SJSA1 (cell line): ENCODE measurements around the gene HOXB4. TPM values are rescaled to one million over a fixed set of nuclear protein-coding genes. Genes with fewer than 3 reads are reported as not detected.
A peak's percentile ranks its signal among the peaks of the same experiment; 100 is the strongest.

Experiments
- DNase-seq, 2 experiments: peaks; one replicate each; pipeline ENCODE4 v3.0.0-alpha.2; 2015 to 2020; ENCODE audit warnings: low spot score in 2 of 2, low read depth in 1 of 2
- H3K27ac ChIP-seq: fragments of 250-450 bp; sonication (Bioruptor Pico); 2 replicates; pipeline ENCODE4 v1.5.1; 2020; ENCODE audit warnings: mild to moderate bottlenecking, moderate library complexity
- H3K27me3 ChIP-seq: fragments of 250-450 bp; sonication (Bioruptor Pico); replicated peaks from 2 replicates; pipeline ENCODE4 v1.5.1; 2020; ENCODE audit warnings: mild to moderate bottlenecking, moderate library complexity
- H3K36me3 ChIP-seq: fragments of 250-450 bp; sonication (Bioruptor Pico); 2 replicates; pipeline ENCODE4 v1.5.1; 2020; ENCODE audit warnings: mild to moderate bottlenecking
- H3K4me1 ChIP-seq: fragments of 250-450 bp; sonication (Bioruptor Pico); replicated peaks from 2 replicates; pipeline ENCODE4 v1.6.1; 2021; ENCODE audit warnings: mild to moderate bottlenecking
- H3K4me3 ChIP-seq: fragments of 250-450 bp; sonication (Bioruptor Pico); 2 replicates; pipeline ENCODE4 v1.5.1; 2020; ENCODE audit warnings: mild to moderate bottlenecking
- H3K9me3 ChIP-seq: fragments of 250-450 bp; sonication (Bioruptor Pico); replicated peaks from 2 replicates; pipeline ENCODE4 v1.5.1; 2020; ENCODE audit warnings: mild to moderate bottlenecking
- total RNA-seq: library from RNA; depleted of rRNA; stranded (reverse); fragments of >200 nt; shearing (Covaris generic); gene quantifications from 2 replicates; pipeline ENCODE4 v1.2.3, GENCODE V29; 2014

Gene HOXB4
- total RNA-seq, 1 experiment from 2014 or later: 3.2 TPM

- peaks cover 17% of the 10 kb centered on the region for H3K27me3 ChIP-seq
- peak within 1 kb of the TSS; percentile 52 for H3K4me3 ChIP-seq
- peak within 1 kb of the TSS; percentile 65 for H3K27ac ChIP-seq
- peaks cover 22% of the 10 kb centered on the region for H3K4me1 ChIP-seq
- H3K9me3 ChIP-seq: no peaks in the 10 kb centered on the region
- DNase-seq: peak; percentile 78 to 86
- peaks cover 7% of the 10 kb centered on the region for H3K36me3 ChIP-seq
Measured at GRCh38 chr17:48610282-48611211, 32.4 kb upstream of the HOXB4 start, which contains the start of gene HOXB7. TSS of gene HOXB7 (minus strand) at chr17:48611017. CDS start at chr17:48610918, 99 bp downstream.

- Histone ChIP-seq H3K27me3 (peaks cover 10% of the 10 kb centered on the region), H3K27ac (peak overlapping the region; percentile 65), H3K36me3 (peaks cover 7% of the 10 kb centered on the region), H3K9me3 (no peaks in the 10 kb centered on the region), H3K4me1 (peaks cover 26% of the 10 kb centered on the region), H3K4me3 (peak overlapping the region; percentile 52)
- DNase-seq: no peak
Measured at GRCh38 chr17:48609759-48610281, 31.7 kb upstream of the HOXB4 start.

GRCh38 chr17:48609033-48609432 is 30.9 kb upstream of the HOXB4 start:
- no peak overlapping the region for H3K4me3 ChIP-seq
- no peak overlapping the region for H3K27ac ChIP-seq
- H3K9me3 ChIP-seq: no peaks in the 10 kb centered on the region
- DNase-seq: no peak
- H3K4me1 ChIP-seq: peaks cover 26% of the 10 kb centered on the region
- H3K36me3 ChIP-seq: peaks cover 7% of the 10 kb centered on the region
- peaks cover 6% of the 10 kb centered on the region for H3K27me3 ChIP-seq

- no peak for DNase-seq
- Histone ChIP-seq H3K27ac (no peak overlapping the region), H3K4me3 (no peak overlapping the region), H3K36me3 (peaks cover 7% of the 10 kb centered on the region), H3K9me3 (no peaks in the 10 kb centered on the region), H3K27me3 (peaks cover 7% of the 10 kb centered on the region; the same call in 1 of the 2 replicates), H3K4me1 (peaks cover 26% of the 10 kb centered on the region)
Measured at GRCh38 chr17:48608494-48608834, 30.3 kb upstream of the HOXB4 start.

GRCh38 chr17:48606892-48607614 is 28.9 kb upstream of the HOXB4 start:
- DNase-seq: no peak
- Histone ChIP-seq H3K4me3 (no peak overlapping the region), H3K36me3 (peaks cover 7% of the 10 kb centered on the region), H3K27ac (no peak overlapping the region), H3K9me3 (no peaks in the 10 kb centered on the region), H3K4me1 (peaks cover 29% of the 10 kb centered on the region), H3K27me3 (peaks cover 15% of the 10 kb centered on the region)

- H3K27ac ChIP-seq: no peak overlapping the region
- H3K27me3 ChIP-seq: peaks cover 15% of the 10 kb centered on the region
- H3K9me3 ChIP-seq: no peaks in the 10 kb centered on the region
- H3K4me3 ChIP-seq: no peak overlapping the region
- H3K36me3 ChIP-seq: peaks cover 7% of the 10 kb centered on the region
- H3K4me1 ChIP-seq: peaks cover 25% of the 10 kb centered on the region
- DNase-seq: no peak
Measured at GRCh38 chr17:48605991-48606891, 28.1 kb upstream of the HOXB4 start.

- no peak for DNase-seq
- no peaks in the 10 kb centered on the region for H3K9me3 ChIP-seq
- no peak overlapping the region for H3K27ac ChIP-seq
- peaks cover 21% of the 10 kb centered on the region for H3K4me1 ChIP-seq
- peaks cover 15% of the 10 kb centered on the region for H3K27me3 ChIP-seq
- no peak overlapping the region for H3K4me3 ChIP-seq
- H3K36me3 ChIP-seq: peaks cover 7% of the 10 kb centered on the region
Measured at GRCh38 chr17:48605409-48605919, 27.3 kb upstream of the HOXB4 start.

- no peak for DNase-seq
- H3K4me3 ChIP-seq: peak within 1 kb of the TSS; percentile 43
- H3K27me3 ChIP-seq: peaks cover 15% of the 10 kb centered on the region
- peaks cover 20% of the 10 kb centered on the region for H3K4me1 ChIP-seq
- H3K27ac ChIP-seq: peak within 1 kb of the TSS; percentile 25; the same call in 1 of the 2 replicates
- no peaks in the 10 kb centered on the region for H3K9me3 ChIP-seq
- peaks cover 7% of the 10 kb centered on the region for H3K36me3 ChIP-seq
Measured at GRCh38 chr17:48604770-48605329, 26.7 kb upstream of the HOXB4 start, which contains the start of gene HOXB6. TSS of gene HOXB6 (minus strand) at chr17:48604986. CDS start at chr17:48598150, 6,836 bp downstream.

- H3K36me3 ChIP-seq: peaks cover 7% of the 10 kb centered on the region
- peak in 1 of 2 experiments; percentile 73 for DNase-seq
- H3K27ac ChIP-seq: peak overlapping the region; percentile 25; the same call in 1 of the 2 replicates
- H3K9me3 ChIP-seq: no peaks in the 10 kb centered on the region
- H3K27me3 ChIP-seq: peaks cover 15% of the 10 kb centered on the region
- peak overlapping the region; percentile 43 for H3K4me3 ChIP-seq
- H3K4me1 ChIP-seq: peaks cover 14% of the 10 kb centered on the region
Measured at GRCh38 chr17:48603959-48604769, 26.0 kb upstream of the HOXB4 start.

- H3K36me3 ChIP-seq: 0 out of 2 replicates have a peak, but pooled peaks cover 3% of the 10 kb centered on the region
- H3K27ac ChIP-seq: no peak overlapping the region
- H3K4me1 ChIP-seq: peaks cover 29% of the 10 kb centered on the region
- H3K4me3 ChIP-seq: no peak overlapping the region
- H3K9me3 ChIP-seq: no peaks in the 10 kb centered on the region
- peaks cover 22% of the 10 kb centered on the region for H3K27me3 ChIP-seq
- DNase-seq: no peak
Measured at GRCh38 chr17:48601539-48602425, 23.6 kb upstream of the HOXB4 start.

GRCh38 chr17:48601207-48601538 is 23.0 kb upstream of the HOXB4 start:
- H3K27ac ChIP-seq: no peak overlapping the region
- no peak for DNase-seq

More at GRCh38 chr17:48601207-48601538, 23.0 kb upstream of the HOXB4 start:
- Histone ChIP-seq H3K9me3 (no peaks in the 10 kb centered on the region), H3K4me1 (peaks cover 29% of the 10 kb centered on the region), H3K36me3 (peaks cover 5% of the 10 kb centered on the region), H3K4me3 (no peak overlapping the region), H3K27me3 (peaks cover 22% of the 10 kb centered on the region)
